Uterus (tissue), 2 donors: ENCODE data around the gene ATP11A.

Experiments
- CTCF ChIP-seq, 4 experiments: fragments of 200-600 bp in 2 of 4; fragments of 450-650 bp in 2 of 4; sonication (generic) in 2 of 4; IDR thresholded peaks; one replicate each; pipeline ENCODE4 v1.5.1; 2016 to 2019; ENCODE audit warnings: antibody characterized with exemption in 4 of 4, mild to moderate bottlenecking in 2 of 4, moderate library complexity in 1 of 4
- POLR2A ChIP-seq, 2 donors: fragments of 450-650 bp; IDR thresholded peaks; one replicate each; pipeline ENCODE4 v1.6.1; 2016; ENCODE audit warnings: antibody characterized with exemption in 2 of 2, mild to moderate bottlenecking in 1 of 2, moderate library complexity in 1 of 2

DNA sequence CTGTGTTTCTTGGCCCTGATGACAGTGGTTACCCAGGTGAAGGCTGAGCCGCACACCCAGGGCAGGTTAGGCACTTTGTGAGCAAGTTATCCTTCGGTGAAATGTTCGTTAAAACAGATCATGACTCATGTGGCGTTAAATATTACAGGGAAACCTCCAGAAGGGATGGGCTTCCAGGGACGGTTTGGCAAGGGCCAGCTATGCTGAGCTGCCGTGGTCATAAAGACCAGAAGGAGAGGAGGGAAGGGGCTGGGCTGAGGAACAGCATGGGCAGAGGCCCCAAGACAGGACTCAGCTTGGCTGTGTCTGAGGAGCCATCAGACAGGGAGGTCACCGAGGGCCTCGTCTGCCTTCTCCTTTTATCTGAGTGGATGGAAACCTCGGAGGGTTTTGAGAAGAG is 47.5 kb downstream of the ATP11A start:
- no peak for TF ChIP-seq CTCF (IDR thresholded peaks at IDR 0.05)
- TF ChIP-seq POLR2A (IDR thresholded peaks at IDR 0.05): no peak
